Testis (tissue), 5 donors: ENCODE measurements around the gene SLC16A13. TPM values are rescaled to one million over a fixed set of nuclear protein-coding genes. Genes with fewer than 3 reads are reported as not detected.
A peak's percentile ranks its signal among the peaks of the same experiment; 100 is the strongest.
"Not testable (repeated sequence)": the region's sequence is repeated elsewhere in the genome, so short reads cannot be mapped to it uniquely, and the experiment has no call there.

ENCODE experiments used
- DNase-seq: peaks from one replicate; pipeline ENCODE4 v3.0.0-alpha.2; 2019
- H3K27ac ChIP-seq, 2 donors: fragments of 200-600 bp; sonication (generic); one replicate each; pipeline ENCODE4 v1.5.1; 2019
- H3K27me3 ChIP-seq: fragments of 200-600 bp; sonication (generic); one replicate; pipeline ENCODE4 v1.5.1; 2019
- H3K36me3 ChIP-seq: fragments of 200-600 bp; sonication (generic); one replicate; pipeline ENCODE4 v1.5.1; 2017; ENCODE audit warnings: low read depth; ENCODE audit errors: missing control alignments
- H3K4me1 ChIP-seq: fragments of 200-600 bp; sonication (generic); one replicate; pipeline ENCODE4 v1.5.1; 2019
- H3K4me3 ChIP-seq, 2 donors: fragments of 200-600 bp; sonication (generic); one replicate each; pipeline ENCODE4 v1.5.1; 2017 to 2019
- H3K9me3 ChIP-seq: fragments of 200-600 bp; sonication (generic); one replicate; pipeline ENCODE4 v1.5.1; 2017
- CTCF ChIP-seq, 3 experiments: fragments of 450-650 bp in 2 of 3; fragments of 200-600 bp in 1 of 3; sonication (generic) in 1 of 3; IDR thresholded peaks; one replicate each; pipeline ENCODE4 v1.5.1; 2016 to 2019; ENCODE audit warnings: antibody characterized with exemption in 3 of 3, mild to moderate bottlenecking in 2 of 3, moderate library complexity in 1 of 3
- POLR2A ChIP-seq: fragments of 450-650 bp; IDR thresholded peaks from one replicate; pipeline ENCODE4 v1.6.1; 2017; ENCODE audit warnings: antibody characterized with exemption, mild to moderate bottlenecking, moderate library complexity
- WGBS, 2 donors: methylation state at CpG; one replicate each; pipeline ENCODE4 v1.1.5; 2018; 5-methylcytosine and 5-hydroxymethylcytosine counted together
- intact Hi-C: fragments of 100-400 bp; cut with DNase I; formaldehyde crosslinking; loops from one replicate; pipeline ENCODE4 v1.15.1; 2023; ENCODE audit warnings: low total_unique reads
- long read RNA-seq, 2 donors: transcript quantifications; one replicate each; lab custom pipeline, GENCODE V29; 2026
- polyA plus RNA-seq: library from polyadenylated mRNA; stranded (reverse); fragments of 350-450 nt; fragmentation: Illumina TruSeq; extraction: RNeasy Lipid Tissue Mini Kit (QIAGEN cat#74804); gene quantifications from one replicate; pipeline ENCODE4 v1.2.3, GENCODE V29; 2014; ENCODE audit warnings: low read depth, low replicate concordance; ENCODE audit not compliant: insufficient read depth
- total RNA-seq, 2 donors: library from RNA; depleted of rRNA; stranded (reverse); fragments of >200 nt; gene quantifications; one replicate each; pipeline ENCODE4 v1.2.3, GENCODE V29; 2016

Gene SLC16A13
- total RNA-seq = 1 to 10 TPM; 1.9 to 2.2 TPM
- polyA plus RNA-seq = 2.0 TPM
- long read RNA-seq, donor 1, partial matches to known transcripts = 0 of 3 reads
- long read RNA-seq, donor 1, other reads (novel, unspliced or antisense) = 0 of 3 reads
- long read RNA-seq, donor 2 = 0 reads

- intact Hi-C loops = no loop called here
- peak; percentile 98 for DNase-seq
- H3K27ac ChIP-seq = peak within 1 kb of the TSS; percentile 29 to 82
- H3K4me3 ChIP-seq = peak within 1 kb of the TSS; percentile 53 to 65
- no peaks in the 10 kb centered on the region for H3K36me3 ChIP-seq
- H3K27me3 ChIP-seq = no peaks in the 10 kb centered on the region
- H3K9me3 ChIP-seq = no peaks in the 10 kb centered on the region
- H3K4me1 ChIP-seq = peaks cover 14% of the 10 kb centered on the region
- TF ChIP-seq POLR2A = no peak
- TF ChIP-seq CTCF (IDR thresholded peaks at IDR 0.05) = no peak
- 0 to 1% methylated on average over 17 to 38 of the region's 52 CpGs for WGBS, 2 donors
These were observed at the start of gene SLC16A13 for GRCh38 chr17:7035591-7036368. TSS of gene SLC16A13 (plus strand) at chr17:7036015. CDS start at chr17:7036383, 368 bp downstream.

GRCh38 chr17:6986676-6987075 is 49.1 kb upstream of the SLC16A13 start:
- no peak for DNase-seq
- 67 to 80% methylated on average over 3 of the region's 3 CpGs for WGBS, 2 donors
- Histone ChIP-seq H3K27ac (no peak overlapping the region), H3K9me3 (no peaks in the 10 kb centered on the region), H3K4me1 (no peaks in the 10 kb centered on the region), H3K36me3 (no peaks in the 10 kb centered on the region), H3K4me3 (no peak overlapping the region), H3K27me3 (no peaks in the 10 kb centered on the region)
- intact Hi-C loops = no loop called here
- TF ChIP-seq CTCF (IDR thresholded peaks at IDR 0.05) (no peak), POLR2A (no peak)

GRCh38 chr17:6989779-6990178 is 46.0 kb upstream of the SLC16A13 start:
- Histone ChIP-seq H3K36me3 (no peaks in the 10 kb centered on the region), H3K9me3 (no peaks in the 10 kb centered on the region), H3K27me3 (no peaks in the 10 kb centered on the region), H3K4me3 (no peak overlapping the region), H3K27ac (no peak overlapping the region), H3K4me1 (no peaks in the 10 kb centered on the region)
- 98 to 100% methylated on average over 2 of the region's 2 CpGs for WGBS, 2 donors
- intact Hi-C loops = no loop called here
- no peak for TF ChIP-seq CTCF (IDR thresholded peaks at IDR 0.05)
- no peak for TF ChIP-seq POLR2A
- no peak for DNase-seq

- WGBS, 2 donors = 87% methylated on average over 5 of the region's 5 CpGs
- H3K27me3 ChIP-seq, intact Hi-C loops: not testable (repeated sequence)
These were observed 42.2 kb upstream of the SLC16A13 start for GRCh38 chr17:6993613-6994056.

GRCh38 chr17:6994118-6994598 is 41.7 kb upstream of the SLC16A13 start:
- no peak for DNase-seq
- no peaks in the 10 kb centered on the region for H3K9me3 ChIP-seq
- intact Hi-C loops = no loop called here
- H3K4me3 ChIP-seq = no peak overlapping the region
- H3K36me3 ChIP-seq = no peaks in the 10 kb centered on the region
- no peaks in the 10 kb centered on the region for H3K4me1 ChIP-seq
- TF ChIP-seq CTCF (IDR thresholded peaks at IDR 0.05) (no peak), POLR2A (no peak)
- 84 to 88% methylated on average over 10 of the region's 10 CpGs for WGBS, 2 donors
- H3K27ac ChIP-seq = no peak overlapping the region
- no peaks in the 10 kb centered on the region for H3K27me3 ChIP-seq

More at GRCh38 chr17:6993613-6994056, 42.2 kb upstream of the SLC16A13 start:
- not testable (repeated sequence) for H3K4me1 ChIP-seq, H3K4me3 ChIP-seq, H3K27ac ChIP-seq, DNase-seq, H3K36me3 ChIP-seq, H3K9me3 ChIP-seq
